ENCODE data around the gene CNTN4.

The CNTN4 gene

DNA sequence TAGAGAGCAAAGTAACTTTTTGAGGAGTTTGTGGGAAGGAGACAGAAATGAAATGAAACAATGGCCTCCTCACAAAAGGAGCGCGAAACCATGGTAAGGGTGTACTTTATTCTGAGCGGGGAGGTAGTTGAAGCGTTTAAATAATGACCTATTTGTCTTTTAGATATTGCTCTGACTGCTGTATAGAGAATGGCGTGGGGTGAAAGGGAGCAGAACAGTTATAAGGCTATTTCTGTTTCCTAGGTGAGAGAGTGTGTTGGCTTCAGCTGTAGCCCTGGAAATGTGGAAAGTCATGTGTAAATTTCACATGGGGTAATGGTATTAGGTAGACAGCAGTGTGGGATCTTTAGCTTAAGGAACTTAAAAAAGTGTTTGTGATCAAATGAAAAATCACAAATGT lies 54.9 kb downstream of the CNTN4 start:
- no peak for DNase-seq

DNA sequence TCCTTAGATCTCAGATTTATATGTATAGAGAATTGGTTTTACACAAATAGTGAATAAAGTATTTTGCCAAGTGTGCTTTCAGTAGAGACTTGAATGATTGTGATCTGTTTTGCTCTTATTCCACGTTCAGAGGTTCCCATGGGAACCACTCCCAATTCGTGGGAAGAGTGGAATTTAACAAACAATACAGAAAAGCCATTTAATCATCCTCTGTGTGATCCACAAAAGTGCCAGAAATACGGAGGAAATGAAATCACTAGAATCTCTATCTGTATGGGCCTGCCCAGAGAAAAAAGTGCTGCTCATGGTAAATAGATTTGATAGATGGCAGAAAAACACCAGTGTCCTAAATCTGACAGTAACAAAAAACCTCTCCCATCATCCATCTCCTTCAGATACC lies 56.0 kb downstream of the CNTN4 start:
- DNase-seq, result no peak

DNA sequence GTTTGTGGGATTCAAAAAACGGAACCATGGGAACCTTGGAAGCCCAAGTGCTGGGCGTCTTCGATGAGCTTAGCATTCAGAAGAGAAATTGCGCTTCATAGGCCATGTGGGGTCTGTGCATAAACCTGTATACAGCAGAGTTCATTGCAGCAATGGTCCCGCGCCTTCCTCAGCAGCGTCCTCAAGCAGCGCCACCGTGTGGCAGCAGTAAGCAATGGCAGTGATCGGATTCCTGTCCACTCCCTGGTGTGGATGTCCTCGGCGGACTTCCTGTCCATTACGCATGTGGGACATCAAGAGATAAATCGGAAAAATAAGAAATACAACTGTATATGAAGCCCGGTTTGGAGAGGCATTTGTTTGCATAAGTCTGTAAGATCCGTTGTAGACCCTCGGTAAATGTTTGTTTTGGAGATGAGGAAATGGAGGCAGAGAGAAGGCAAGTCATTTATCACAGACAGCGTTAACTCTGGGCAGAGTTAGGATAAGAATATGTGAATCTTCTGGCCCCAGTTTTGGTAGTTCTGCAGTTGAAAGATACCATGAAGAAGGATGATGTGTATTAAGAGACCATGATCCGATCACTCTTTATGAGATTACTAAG lies 57.7 kb downstream of the CNTN4 start:
- no peak for DNase-seq

DNA sequence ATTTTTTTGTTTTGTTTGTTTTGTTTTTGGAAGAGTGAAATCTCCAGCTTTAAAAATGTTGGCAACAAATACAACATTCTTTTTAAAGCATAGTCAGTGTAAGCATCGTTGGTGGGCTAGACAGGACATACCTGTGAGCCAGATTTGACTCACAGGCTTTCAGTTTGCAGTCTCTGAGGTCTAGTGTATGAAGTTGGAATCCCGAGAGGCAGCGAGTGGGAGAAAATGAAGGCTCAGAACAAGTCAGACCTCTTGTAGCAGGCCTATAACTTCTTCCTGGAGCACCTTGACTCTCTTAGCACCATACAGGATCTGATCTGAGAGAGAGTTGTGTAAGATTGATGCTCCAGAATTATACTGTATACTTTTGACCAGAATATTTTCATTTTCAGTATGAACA lies 60.2 kb downstream of the CNTN4 start:
- no peak for DNase-seq

DNA sequence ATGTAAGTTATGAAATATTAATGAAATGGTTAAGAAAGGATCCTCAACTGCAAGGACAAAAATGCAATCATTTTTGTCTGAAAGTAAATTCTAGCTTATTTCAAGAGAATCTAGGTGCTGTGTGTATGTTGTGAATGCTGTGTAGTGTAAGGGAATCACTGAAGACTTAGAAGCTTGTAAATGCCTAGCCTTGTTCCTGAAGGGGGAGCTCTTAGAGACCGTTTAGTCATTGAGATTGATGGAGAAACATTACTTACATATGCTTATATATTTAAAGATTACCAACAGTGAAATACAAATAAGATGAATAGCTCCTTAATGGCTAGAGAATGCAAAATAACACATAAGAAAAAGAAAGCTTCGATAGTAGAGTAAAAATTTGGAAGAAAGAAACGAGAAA lies 67.9 kb downstream of the CNTN4 start:
- DNase-seq, result no peak

DNA sequence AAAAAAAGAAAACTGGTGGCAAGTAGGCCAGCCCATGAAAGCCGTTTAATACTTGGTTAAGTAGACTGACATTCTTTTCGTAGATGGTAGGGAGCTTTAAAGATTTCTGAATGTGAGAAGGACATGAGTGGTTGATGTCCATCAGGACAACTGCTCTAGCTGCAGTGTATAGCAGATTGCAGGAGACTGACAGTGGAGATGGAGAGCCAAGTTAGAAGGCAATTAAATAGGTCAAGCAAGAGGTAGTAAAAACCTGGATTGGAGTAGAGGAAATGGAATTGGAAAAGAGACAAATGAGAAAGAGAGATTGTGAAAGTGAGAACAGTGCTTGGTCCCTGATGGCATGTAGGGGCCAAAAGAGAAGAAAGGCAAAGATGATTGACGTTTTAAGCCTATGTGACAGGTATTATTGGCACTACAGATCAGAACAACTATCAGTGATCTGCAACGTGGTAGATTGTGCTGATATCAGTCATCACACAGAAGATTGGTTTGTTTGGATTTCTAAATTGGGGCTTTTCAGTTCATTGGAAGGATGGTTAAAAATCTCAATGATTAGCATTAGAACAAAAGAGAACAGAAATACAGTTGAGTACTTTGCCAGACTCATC lies 74.0 kb downstream of the CNTN4 start:
- no peak for DNase-seq

DNA sequence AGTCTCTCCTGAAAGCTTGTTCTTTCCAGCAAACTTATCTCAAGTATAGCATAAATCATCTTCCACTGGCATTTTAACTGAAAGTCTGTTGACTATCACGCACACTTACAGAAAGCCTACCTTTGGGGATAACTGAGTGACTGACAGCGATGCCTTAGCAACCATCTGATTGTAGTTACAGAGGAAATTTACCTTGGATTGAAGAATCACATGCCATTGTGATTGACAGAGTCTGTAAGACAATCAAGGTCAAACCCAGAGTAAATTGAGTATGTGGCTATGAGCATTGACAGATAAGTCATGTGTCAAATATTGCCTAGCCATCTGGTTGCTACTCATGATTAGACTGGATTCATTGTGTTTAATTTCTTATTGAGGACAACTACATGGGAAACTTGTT lies 82.0 kb downstream of the CNTN4 start:
- no peak for DNase-seq

DNA sequence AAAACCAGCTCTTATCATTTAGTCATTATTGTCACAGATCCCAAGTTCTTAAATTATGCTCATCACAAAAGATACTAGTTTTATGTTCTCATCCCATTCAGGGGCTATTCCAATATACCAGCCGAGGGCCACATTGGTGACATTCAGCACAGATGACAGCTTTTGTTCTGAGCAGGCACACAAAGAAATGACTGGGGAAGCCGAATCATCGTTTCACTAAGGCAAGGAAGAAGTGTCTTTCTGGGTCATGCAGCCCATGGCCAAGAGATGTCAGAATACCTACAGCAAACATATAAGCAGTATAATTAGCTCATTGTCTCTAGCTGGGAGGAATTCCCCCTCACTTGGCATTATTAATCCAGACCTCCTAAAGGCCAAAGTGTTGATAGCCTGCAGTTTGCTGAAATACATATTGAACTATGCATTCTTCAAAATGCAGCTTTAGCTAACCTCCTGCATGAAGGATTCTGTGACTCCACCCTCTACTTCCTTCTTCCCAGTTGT lies 100.2 kb downstream of the CNTN4 start:
- DNase-seq, result no peak

DNA sequence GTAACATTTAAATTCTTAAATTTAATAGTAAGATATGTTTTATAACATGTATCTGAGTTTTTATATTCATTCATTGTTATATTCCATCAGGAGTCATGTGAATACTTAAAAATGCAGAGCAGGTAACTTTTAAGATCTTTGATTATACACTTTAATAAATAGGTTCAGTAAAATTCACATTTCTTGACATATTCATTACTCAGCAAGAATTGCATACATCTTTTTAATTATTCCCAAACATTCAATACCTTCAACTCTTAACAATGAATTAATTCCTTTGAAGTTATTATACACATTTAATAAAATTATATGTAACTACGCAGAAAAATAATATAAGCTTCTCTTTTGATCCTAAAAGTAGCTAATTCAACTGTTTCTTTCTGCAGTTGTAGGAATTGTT lies 105.4 kb downstream of the CNTN4 start:
- DNase-seq, result no peak

DNA sequence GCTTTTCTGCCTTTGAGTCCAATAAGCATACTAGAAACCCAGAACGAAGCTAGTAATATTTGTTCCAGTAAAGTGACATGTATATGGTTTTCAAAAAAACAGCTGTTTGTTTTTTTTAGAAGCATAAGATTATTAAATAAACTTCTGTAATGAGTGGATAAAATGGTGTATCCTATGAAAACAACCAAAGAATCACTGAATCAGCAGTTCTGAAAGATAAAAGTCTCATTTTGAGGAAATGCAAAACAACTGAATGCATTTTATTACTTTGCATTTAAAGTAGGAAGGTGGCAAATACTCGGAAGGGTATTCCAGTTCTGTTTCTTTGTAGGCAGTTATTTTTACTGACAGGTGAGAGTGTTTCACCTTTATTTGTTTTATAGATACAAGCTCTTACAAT lies 107.0 kb downstream of the CNTN4 start:
- DNase-seq, result no peak

DNA sequence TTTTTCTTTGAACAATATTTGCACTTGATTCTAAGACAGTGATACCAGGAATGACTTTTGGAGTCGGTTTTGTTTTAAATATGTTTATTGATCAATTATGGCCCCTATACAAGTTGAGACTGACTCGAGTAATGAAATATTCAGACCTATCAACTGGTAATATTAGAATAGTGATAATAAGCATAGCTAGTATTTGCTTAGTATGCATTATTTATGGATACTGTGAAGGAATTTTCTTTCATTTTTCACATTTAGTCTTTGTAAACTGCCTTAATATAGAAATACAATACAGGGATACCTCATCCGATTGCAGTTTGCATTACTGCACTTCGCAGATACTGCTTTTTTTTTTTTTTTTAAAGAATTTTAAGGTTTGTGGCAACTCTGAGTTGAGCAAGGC lies 107.9 kb downstream of the CNTN4 start:
- DNase-seq, result no peak

DNA sequence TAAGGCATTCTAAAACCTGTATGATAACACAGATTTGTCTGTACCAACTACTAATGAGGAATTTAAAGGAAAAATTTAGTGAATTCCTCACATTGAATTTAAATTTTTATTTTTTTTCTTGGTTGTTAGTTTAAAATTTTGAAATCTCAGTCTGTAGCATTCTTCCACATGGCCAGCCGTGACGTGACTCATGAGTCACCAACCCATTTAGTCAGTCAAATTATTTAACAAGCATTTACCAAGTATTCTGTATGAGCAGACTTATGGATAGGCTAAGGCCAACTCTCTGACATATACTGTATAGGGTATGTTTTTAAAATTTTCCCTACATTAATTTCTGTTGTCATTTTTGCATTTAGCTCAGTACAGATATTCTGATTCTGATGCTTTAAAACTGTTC lies 112.9 kb downstream of the CNTN4 start:
- DNase-seq, result no peak

DNA sequence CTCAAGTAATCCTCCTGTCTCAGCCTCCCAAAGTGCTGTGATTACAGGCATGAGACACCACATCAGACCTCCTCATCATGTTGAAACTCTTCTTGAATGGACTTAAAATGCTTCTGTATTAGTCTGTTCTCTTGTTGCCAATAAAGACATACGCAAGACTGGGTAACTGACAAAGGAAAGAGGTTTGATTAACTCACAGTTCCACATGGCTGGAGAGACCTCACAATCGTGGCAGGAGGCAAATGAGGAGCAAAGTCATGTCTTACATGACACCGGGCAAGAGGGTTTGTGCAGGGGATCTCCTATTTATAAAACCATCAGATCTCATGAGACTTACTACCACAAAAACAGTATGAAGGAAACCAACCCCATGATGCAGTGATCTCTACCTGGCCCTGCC lies 113.5 kb downstream of the CNTN4 start:
- DNase-seq, result no peak

DNA sequence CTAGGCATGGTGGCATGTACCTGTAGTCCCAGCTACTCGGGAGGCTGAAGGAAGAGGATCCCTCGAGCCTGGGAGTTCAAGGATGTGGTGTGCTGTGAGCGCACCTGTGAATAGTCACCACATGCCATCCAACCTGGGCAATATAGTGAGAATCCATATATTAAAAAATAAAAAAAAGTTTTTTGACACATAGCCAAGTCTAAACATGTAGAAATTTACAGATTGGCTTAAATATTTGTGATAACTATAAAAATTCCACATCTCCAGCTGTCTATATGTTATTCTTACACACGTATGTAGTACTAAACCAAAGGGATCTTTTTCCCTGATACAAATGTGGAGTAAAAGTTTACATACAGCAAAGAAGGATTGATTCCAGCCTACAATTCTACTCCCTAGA lies 119.7 kb downstream of the CNTN4 start:
- DNase-seq, result no peak

DNA sequence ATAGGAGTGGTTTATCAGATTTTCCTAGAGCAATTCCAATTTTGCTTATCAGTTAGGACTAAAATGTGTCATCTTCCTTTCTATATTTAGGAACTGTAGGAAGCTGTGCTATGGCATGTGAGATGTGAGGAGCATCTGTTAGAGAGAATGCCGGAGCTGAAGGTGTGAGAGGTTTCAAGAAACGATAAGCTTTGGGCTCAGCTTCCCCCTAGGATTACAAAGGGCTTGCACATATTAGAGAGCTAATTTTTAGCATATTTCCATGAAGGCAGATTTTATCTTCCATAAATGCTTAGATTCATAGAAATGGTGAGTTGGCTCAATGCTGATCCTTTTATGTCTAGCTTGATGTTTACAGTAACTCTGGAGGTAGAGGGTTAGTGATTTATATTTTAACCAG lies 120.2 kb downstream of the CNTN4 start:
- DNase-seq, result no peak

DNA sequence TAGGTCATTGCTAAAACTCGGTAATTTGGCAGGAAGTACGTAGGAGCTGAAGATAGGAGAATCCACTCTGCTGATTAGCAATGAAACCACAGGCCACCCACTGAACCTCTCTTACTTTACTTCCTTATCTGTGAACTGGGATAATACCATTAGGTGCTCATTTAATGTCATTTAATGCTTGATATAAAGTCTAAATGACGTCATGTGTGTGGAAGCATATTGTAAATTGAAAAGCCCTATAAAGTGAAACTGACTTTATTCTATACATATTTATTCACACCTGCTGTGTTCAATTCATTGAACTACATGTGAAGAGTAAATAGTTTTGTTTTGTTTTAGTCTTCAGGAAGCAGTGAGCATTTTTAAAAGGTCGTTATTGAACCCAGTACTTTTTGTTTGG lies 137.5 kb downstream of the CNTN4 start:
- no peak for DNase-seq

DNA sequence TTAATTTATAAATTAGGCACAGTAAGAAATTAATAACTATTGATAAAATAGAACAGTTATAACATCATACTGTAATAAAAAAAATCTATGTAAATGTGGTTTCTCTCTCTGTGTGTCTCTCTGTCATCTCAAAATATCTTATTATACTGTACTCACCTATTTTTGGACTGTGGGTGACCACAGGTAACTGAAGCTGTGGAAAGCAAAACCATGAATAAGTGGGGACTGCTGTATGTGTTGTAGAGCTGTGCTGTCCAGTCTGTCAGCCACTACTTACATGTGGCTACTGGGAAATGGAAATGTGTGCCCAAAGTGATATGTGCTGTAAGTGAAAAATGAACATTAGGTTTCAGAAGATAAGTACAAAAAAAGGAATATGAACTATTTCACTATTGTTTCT lies 145.5 kb downstream of the CNTN4 start:
- no peak for DNase-seq

DNA sequence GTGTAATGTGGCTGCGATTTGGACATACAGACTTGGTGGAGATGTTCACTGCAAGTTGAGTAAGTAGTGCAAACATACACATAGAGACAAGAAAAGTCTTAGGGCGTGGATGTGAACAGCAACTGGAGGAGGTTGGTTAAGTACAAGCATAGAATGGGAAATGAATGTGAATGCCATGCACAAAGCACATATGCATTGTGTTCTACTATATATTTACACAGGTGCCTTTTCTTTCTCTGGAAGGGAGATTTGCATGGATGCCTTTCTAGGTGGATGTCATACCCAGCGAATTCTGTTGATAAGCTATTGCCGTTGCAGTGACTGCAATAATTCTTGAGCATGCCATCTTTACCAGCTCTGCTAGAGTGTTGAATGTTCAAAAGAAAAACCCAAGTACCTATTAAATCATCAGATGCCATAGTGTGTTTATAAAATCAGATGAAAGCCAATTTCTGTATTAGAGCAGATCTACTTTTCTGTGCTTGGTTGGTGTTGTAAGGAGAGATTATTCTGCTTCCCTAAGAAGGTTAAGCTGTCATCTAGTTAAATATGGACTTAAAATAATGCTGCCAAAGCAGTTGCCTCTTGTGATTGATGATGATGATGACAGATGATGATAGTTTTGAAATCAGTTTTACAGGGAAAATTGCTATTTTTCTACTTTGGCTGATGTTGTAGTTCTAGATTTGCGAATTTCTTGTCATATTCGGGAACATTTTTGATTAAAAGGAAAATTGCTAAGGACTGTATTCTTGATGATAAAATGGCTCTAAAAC lies 148.4 kb downstream of the CNTN4 start:
- no peak for DNase-seq

DNA sequence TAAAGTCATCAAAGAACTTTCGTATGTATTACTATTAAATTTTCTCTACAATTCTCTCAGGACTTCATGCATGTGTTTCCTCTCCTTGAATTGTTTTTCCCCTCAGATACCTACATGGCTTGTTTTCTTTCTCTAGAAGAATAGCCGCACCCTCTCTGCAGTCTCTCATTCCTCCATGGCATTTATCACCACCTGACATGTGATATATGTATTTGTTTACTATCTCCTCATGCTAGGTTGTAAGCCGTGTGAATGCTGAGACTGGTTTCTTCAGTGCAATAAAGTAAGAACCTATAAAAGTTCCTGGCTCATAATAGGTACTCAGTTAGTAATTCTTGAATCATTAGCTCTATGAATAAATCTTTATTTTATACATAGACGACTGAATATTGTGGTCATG lies 149.2 kb downstream of the CNTN4 start:
- no peak for DNase-seq

DNA sequence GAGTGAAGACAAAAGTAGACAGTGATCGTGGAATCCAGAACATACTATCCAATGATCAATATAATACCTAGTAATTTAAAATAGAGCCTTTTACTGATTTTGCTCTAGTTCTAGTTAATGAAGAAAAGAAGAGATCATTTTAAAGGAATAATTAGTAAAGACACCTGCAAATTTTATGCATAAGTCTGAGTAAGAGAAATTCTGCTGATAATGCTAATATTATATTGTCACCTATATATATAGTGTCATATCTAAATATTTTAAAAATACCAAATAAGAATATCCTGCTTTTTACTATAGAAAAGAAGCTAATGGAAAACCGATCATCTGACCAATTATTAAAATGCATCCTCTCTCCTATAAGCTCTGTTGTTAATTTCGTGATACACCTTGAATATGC lies 152.1 kb downstream of the CNTN4 start:
- no peak for DNase-seq

DNA sequence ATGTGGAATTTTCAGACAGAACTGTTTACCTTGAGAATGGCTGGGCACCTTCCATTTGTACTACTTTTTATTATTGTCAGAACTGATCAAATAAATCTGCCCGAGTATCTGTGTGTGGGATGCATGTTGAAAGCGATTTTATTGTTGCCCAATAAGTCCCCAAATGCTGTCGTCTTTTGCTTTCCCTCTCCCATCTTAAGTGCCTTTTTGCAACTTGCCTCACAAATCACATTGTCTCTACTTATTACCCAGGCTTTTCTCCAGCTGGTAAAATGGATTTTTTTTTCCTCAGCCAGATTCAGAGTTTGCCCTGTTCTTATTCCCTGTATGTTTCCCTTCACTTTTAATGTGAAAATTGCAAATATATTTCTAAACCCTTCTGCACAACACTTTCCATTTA lies 163.1 kb downstream of the CNTN4 start:
- DNase-seq, result no peak

DNA sequence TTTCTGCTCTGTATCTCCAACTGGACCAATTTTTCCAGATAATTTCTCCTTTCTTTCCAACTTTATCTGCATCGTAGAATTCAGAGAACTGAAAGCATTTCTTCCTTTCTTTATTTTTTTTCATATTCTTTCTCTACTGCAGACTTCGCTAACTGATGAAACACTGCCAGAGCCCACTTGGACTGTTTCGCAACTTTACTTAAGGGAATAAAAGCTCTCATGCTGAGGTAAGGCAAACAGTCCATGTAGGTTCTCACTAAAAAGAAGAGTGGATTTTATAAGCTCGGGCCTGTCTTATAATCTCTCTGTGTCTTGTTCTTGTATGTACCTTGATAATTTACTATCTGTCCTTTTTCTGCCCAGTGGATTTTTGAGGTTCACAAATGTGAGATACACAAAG lies 163.5 kb downstream of the CNTN4 start:
- no peak for DNase-seq

DNA sequence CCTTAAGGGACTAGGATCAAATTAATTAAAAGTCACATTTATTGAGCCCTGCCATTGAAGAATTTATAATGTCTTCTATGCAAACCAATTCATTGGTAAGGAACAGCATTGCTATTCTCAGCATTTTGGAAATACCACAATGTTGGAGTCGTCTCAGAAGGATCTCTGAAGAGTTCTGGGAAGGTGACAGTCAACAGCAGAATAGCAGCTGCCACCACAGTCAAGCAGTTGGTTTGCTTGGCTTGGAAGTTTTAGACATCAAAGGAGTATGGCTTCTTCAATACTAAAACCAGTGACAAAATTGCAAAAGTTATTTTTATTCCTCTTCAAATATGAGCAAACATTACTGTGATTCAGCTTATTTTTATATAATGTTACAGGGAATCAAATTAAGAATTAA lies 167.9 kb downstream of the CNTN4 start:
- DNase-seq, result no peak

DNA sequence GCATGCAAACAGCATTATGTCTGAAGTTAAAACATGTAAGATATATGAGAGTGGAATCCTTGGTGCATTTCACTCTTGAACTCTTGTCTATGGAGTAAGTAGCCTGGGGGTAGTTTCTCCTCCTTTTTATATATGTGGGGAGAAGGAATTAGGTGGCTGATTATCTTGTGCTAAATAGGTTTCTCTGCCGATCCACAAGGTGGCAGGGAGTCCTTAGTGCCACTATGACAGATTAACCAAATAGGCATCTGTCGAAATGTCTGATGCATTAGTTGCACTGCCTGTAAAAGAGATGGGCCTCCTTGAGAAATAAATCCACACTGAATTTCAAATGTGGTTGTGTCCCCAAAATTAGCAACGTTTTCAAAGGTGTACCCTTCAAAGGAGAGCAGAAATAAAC lies 170.1 kb downstream of the CNTN4 start:
- DNase-seq, result no peak

DNA sequence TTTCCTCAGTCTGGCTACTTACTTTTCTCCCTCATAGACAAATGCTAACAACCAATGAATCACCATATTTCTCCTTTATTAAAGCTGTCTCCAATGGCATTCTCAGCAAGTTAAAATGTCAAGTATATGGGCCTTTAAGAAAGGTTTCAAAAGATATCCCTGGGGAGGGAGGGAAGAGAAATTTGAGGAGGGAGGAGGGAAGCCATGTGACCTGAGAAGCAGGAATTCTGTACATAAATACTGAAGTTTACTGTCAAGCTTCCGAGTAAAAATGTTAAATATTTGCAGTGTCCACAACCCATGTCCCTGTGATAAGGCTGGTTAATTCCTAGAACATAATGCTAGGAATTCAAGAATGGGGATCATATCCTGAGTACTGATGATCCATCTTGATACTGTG lies 175.9 kb downstream of the CNTN4 start:
- no peak for DNase-seq
